Esophagus mucosa (tissue), 1 donor: ENCODE results near the gene MAP3K5. TPM values are rescaled to one million over a fixed set of nuclear protein-coding genes. Genes with fewer than 3 reads are reported as not detected.

Experiments
- ATAC-seq: fragments of 200-7000 bp; cut with Tn5 transposase; one replicate; pipeline ENCODE4 v1.9.1; 2020
- total RNA-seq: library from RNA; stranded (reverse); gene quantifications from one replicate; pipeline ENCODE4 v1.2.4, GENCODE V29; 2023
- donor health status: DM: yes; HTN: yes; CAD: no.

MAP3K5 gene
- total RNA-seq, 1 donor from 2014 or later = 14.5 TPM

DNA sequence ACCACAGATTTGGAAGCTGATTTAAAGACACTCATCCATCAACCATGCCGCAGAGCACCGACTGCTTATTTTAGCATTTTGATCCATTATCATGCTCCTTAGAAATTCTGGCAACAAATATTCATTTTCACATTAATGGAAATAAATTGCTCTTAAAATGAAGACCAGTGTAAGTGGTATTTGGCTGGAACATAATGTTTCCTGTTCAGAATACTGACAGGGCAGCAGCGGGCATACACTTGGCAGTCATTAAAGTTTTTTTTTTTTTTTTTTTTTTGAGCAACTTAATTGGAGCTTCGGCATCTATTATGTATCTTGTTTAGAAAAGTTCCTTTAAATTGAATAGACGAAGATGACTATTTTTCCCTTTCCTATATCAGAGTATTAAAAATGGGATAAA is 47.4 kb downstream of the MAP3K5 start:
- ATAC-seq = no peak

DNA sequence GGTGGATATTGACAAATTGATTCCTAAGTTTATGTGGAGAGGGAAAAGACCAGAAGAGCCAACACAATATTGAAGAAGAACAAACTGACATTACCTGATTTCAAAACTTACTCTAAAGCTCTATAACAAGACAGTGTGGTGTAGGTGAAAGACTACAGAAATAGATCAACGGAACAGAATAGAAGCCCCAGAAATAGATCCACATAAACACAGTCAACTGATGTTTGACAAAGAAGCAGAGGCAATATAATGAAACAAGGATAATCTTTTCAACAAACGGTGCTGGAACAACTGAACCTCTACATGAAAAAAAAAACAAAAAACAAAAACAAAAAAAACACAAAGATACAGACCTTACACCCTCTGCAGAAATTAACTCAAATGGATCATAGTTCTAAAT is 50.2 kb downstream of the MAP3K5 start:
- ATAC-seq = no peak

DNA sequence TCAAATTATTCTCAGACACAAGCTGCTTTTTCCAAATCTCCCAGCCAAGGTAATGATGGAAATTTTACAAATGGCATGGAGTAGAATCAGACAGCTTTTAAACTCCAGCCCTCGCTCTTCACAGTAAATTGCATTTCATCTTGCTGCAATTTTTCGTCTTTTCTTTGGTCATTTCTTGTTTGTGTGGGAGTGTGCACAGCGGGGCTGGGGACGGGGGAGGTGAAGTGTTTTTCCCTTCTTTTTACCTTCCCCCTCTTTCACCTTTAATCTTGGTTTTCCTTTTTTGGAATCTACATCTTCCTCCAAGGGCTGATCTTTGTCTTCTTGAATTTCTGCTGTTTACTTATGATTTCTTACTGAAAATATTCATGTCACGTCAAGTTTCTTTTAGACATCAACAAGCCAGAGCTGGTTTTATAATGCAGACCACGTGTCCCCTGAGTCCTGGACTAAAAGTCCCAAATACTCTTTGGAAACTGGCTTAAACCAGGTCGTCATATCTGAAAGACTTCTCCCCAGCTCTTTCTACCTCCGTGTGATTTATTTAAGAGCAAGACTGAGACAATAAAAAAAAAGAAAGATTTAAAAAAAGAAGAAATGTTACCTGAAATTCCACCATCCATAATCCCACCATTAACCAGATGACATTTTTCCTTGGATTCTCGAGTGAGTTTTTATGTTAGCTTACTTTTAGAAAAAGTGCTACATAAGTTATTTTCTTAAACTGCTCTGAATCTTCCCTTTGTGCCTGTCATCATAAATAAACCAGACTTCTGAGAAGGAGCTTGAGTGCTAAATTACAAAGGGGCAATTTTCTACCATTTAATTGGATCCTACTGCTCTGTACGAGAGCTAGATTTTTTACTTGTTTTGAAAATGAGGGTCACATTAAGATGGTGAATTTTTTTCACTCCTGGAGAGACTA is 52.0 kb downstream of the MAP3K5 start:
- no peak for ATAC-seq

DNA sequence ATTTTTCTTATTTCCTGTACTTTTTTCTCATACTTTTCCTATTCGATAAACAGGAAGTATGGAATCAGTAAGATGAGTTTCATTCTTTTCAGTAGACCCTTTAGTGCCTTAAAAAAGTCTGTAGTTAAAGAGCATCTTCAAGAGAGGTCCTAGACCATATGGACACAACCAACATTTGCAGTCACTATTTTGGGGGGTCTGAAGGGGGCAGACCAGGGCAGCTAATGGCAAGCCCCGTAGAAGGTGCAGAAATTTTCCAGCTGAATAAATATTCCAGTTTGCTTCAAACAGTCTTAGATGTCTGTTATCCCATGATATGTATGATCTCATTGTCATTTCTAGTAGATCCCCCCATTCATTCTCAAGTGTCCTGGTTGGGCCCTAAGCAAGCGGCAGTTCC is 52.8 kb downstream of the MAP3K5 start:
- no peak for ATAC-seq

DNA sequence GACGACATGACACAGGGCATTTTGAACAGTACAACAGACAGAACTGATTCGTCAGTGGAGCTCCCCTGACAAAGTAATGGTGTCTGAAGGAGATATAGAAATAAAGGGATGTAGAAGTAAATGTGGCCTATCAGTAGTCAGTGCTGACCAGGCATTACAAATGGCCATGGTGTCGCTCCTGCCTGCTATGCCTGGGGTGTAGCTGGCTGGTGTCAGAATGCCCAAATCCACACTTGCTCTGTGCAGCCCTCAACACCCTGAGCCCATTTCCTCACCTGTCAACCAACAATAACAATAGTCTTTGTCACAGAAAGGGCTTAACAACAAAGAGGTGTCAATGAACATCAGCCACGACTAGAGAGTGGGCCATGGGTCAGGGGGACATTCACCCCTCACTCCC is 53.2 kb downstream of the MAP3K5 start:
- ATAC-seq = no peak

DNA sequence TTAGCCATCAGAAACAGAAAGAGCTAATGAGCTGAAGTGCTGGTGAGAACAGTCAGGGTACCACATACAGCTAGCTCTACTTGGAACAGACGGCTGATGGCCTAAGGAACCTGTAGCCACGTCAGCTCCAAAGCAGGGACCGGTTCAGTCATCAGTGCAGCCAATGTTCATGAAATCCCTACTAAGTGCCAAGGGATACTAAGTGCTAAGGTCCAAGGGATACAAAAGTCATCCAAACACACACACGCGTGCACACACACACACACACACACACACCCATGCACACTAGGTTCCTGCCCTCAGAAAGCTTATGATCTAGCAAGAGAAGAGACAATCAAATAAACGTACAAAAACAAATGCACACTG is 53.6 kb downstream of the MAP3K5 start:
- no peak for ATAC-seq

DNA sequence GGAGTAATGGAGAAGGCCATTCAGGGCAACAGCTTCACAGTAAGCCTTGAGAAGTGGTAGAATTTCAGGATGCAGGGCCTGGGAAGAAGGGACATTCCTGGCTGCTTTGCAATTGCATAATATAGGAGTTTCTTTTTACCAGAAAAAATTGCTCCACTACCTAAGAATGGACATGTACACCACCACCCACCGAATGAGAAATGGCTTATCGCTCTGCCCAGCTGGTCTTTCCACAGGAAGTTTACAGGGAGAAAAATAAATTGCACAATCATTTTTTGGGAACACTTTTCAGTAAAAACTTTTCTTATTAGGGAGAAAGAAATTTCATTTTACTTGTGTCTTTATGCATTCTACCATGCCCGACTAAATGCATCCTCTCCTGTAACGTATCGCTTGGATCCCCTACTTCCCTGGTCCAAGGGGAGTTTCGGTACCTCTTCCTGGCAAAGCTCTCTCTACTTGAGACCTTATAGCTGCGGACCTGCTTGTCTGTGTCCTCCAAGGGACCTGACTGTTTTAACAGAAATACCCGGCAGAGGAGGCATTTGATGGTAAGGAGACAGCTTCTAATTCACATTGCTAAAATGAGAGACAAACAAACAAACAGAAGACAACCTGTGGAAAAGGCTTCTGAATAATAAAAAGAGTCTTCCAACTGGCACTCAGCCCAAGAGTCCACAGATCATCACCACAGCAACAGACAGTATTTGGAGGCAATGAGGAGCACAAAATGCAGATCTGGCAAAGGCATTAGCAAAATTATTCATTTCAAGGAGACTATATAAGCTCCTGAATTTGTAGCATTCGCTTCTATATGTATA is 54.2 kb downstream of the MAP3K5 start:
- no peak for ATAC-seq

DNA sequence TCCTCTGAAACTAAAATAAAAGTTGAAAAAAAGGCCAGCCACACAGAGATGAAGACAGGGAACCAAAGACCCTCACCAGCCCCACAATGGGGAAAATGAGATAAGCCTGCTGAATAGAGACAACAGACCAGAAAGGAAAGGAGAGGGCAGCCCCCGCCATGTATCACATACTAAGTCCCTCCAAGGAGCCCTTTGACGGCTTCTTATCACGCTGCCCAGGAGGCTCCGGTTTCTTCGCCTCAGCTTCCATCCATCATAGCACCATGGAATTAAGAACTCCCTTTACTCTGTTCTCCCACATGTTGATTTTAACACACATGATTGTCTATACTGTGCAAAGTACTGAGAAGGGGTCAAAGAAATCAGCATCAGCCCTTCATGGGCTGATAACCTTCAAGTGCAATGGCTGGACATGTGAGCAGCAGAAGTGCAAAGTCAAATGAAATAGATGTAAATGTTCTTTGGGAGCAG is 54.9 kb downstream of the MAP3K5 start:
- ATAC-seq = no peak

DNA sequence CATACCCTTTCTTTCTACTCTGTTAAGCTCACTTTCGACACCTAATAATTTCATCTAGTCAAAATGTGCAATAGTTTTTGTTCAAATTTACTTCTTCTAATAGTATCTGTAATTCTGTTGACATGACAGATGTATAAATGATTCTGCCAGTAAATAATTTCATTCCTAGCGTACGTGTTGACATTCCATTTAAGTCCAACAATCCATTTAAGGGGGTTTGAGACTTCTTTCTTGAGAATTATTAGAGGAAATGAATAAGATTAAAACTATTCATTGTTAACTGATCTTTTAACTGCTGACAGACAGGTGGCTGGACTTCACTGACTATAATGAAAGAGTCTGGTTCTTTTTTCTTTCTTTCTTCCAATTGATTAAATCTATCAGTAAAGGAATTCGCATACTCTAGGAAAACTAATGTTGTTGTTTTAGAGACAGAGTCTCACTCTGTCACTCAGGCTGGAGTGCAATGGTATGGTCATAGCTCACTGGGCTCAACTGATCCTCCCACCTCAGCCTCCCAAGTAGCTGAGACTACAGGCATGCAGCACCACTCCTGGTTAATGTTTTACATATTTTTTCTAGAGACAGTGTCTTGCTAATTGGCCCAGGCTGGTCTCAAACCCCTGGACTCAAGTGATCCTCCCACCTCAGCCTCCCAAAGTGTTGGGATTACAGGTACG is 55.9 kb downstream of the MAP3K5 start:
- no peak for ATAC-seq

DNA sequence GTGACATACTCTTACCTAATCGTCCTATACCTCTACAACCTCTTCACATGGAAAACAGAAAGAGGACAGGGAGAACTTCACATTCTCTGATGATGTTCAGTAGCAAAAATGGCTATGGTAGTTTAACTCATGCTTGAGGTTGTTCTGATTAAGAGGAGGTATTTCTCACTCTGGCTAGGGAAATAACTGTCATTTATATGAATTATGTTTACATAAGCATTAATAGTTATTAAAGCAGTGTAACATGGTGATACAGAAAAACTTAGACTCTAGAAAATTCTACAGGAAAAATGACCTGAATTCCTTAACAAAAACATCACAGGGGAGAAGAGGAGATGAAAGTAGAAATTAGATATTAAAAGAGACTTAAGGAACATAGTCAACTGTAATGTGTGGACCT is 57.3 kb downstream of the MAP3K5 start:
- ATAC-seq = no peak

DNA sequence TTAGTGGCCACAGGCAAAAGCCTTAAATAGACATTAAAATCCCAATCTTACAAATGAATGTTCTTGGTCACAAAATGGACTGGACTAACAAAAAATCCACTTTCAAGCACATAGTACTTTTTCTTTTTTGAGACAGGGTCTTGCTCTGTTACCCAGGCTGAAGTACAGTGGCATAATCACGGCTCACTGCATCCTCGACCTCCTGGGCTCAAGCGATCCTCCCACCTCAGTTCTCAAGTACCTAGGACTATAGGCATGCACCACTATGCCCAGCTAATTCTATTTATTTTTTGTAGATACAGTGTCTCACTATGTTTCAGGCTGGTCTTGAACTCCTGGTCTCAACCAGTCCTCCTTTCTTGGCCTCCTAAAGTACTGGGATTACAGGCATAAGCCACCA is 59.4 kb downstream of the MAP3K5 start:
- ATAC-seq = no peak

DNA sequence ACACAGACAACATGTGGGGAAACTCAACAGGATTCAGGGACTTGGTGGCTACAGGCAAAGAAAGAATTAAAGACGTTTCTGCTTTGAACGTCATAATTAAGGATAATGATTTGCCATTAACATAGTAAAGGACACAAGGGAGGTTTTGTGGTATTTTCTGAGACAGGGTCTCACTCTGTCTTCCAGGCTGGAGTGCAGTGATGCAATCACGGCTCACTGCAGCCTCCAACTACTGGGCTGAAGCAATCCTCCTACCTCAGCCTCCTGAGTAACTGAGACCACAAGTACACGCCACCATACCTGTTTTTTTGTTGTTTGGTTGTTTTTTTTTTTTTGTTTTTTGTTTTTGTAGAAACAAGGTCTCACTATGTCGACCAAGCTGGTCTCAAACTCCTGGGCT is 62.4 kb downstream of the MAP3K5 start:
- no peak for ATAC-seq

DNA sequence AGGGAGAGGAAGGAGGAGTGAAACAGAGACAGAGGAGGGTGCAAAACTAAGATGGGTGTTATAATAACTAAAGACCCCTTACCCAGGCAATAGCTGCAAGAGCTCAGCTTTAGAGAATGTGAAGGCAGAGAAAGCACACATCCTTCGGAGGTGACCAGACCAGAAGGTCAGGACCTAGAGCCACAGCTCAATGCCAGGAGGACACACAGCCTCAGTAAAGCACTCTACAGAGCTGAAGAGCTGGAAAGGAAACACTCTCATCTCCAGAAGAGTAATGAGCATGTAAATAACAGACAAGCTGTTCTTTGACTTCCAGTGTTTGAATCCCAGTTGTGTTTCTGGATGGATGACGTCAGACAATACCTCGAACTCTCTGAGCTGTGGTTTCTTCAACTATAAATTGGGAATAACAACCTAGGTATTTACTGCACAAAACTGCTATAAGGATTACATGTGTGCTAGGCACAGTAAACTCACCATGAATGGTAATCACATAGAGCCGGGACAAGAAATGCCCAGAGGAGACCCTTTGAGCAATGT is 63.2 kb downstream of the MAP3K5 start:
- ATAC-seq = no peak

DNA sequence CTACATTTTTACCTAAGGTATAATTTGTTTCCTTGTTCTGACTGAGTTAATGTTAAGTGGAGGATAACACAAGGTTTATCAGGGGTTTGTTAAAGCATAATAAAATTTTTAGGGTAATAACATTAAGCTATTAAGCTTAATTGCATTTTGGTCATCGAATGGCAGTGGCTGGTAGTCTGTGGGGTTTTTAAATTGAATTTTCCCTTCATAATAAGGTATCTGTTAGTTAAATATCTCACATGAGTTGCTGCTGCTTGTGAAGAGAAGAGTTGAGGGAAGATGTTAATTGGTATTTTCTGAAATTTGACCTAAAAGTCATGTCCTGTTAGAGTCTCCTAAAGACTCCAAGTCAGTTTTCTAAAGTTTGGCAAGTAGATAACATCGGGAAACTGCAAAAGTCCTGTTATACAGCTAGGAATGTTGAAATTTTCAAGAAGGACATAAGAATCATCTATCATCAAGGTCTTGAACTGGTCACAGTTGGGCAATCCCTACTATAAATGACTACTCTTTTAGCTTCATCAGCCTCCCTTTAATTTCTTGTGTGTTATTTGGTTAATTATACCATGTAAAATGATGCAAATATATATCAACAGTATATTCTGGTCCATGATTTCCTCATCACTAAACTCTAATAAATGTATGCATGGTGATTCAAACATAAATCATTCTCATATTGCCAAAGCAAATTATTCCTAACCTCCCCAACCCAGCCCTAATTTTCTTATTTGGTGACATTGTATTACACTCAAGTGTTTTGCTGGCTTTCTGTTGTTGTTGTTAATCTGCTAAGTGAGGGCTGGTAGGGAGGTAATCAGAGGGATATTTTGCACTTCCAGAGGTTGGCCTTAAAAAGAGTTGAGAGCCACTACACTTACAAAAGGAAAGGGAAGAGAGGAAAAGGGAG is 64.0 kb downstream of the MAP3K5 start:
- ATAC-seq = no peak

DNA sequence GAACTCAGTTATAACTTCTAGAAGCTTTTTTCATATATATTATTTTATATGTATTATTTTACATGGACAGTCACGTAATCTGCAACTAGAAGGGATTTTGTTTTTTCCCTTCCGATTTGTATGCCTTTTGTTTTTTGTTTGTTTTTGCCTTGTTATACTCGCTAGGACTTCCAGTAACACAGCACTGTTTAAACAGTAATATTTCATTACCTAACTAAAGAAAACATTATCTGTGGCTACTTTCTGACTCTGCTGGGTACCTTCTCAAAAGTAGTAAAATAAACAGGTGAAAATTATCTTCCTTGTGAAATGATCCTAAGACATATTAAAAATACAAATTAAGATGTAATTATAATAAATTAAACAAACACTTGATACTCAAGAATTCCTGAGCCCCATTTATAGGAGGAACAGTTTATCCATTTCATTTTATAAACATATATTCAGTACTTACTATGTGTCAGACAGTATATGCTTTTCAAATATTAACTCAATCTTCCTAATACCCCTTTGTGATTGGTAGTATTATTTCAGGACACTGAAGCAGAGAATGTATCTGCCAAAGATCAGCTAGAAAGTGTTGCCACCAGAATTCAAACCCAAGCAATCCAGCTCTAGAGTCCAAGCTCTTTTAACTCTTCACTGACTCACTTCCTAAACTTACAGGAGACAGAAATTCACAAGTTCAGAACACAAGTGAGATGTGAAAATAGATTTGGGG is 65.3 kb downstream of the MAP3K5 start:
- no peak for ATAC-seq

DNA sequence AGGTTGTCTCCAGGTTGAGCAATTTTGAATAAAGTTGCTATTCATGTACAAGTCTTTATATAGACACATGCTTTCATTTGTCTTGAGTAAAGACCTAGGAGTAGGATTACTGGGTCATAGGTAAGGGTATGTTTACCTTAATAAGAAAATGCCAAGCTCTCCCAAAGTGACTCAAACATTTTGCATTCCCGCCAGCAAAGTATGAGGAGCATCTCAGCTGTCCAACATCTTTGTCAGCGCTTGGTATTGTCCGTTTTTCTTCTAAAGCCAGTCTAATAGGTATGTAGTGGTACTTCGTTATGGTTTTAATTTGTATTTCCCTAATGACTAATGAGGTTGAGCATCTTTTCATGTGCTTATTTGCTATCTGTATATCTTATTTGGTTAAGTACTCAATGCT is 67.2 kb downstream of the MAP3K5 start:
- ATAC-seq = no peak

DNA sequence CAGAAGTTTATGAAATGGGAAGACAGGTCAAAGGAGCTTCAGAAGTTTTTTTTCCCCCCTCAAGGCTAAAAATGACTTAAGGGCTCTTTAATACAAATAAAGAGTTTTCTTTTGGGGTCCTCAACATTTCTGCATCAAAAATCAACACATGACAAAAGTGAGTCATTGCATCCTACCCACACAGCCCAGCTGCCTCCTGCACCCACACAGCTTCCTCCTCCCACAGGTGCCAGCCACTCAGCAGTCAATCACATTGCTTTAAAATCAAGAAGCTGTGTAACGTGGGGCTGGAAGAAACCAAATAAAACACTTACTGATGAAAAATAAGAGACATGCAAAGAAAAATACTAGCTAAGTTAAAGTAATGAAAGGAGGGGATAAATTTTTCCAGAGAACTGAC is 68.5 kb downstream of the MAP3K5 start:
- no peak for ATAC-seq

DNA sequence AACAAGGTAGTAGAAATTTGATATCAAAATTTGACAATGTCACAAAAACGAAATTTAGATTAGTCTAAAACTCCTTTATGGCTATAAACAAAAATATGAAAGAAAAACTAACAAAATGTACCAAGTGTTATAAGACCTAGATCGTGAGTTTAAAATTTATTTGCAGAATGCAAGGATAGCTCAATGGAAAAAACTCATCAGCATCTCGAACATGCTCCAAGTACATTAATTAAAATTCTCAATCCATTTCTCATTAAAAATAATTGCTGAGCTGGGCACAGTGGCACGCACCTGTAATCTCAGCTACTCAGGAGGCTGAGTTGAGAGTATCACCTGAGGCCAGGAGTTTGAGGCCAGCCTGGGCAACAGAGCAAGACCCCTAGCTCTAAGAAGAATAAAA is 70.8 kb downstream of the MAP3K5 start:
- ATAC-seq = no peak

DNA sequence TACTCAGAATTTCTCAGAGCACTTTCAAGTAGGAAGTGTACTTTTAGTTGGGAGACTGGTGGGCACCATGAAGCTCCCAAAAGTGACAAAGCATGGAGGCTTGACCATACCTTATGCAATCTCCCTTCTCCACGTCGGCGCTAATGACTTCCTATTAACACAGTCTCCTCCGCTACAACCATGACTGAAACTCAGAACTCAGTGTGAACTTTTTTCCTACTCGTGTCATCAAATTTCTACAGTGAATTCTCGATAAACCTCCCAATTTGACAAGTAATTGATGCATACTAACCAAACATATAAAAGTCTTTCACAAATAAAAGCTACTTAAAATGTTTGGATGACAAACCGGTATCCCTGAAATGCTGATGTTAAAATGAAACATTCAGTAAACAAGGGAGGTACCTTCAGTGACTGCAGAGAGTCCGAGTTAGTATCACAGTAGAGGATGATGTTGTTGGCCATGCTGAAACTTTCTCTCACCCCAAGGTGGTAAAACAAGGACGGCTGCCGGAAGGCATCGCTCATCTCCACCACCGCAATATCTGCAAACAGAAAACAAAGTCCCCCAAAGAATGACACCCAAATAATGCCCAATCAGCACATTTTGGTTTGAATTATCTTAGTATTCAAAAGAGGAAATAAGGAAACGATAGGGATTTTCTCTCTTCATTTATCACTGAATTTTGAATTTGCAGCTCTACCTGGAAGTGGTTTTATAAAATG is 72.1 kb downstream of the MAP3K5 start:
- no peak for ATAC-seq

DNA sequence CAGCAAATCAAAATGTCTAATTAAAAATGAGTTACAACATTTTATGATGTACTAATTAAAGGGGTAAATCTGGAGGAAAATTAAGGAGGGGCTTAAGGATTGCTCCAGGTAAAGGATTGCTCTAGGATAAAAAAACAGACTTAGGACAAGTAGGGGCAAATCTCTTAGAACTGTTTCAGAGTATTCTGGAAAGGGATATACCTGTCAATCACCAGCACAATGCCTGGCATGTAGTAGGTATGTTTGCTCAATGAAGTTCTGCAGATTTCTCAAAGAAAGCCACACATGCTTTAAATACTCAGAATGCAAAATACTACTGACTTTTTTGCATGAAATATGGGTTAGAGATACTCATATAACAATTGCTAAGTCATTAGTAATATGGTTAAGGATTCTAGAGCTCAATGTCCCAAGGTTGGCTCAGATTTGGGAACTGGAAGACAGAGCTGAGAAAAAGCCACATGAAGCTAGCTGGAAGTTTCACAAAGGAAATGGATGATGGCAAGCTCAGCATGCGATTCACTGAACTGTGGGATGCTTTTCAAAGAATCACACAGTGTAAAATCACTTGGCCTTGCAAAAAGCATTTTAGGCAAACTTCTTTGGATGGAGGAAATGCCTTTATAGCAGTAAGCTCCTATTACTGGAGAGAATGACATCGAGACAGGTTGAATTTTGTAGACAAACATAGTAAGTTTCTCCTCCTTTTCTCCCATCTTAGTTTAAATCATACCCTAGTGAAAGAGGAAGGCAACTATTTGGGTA is 72.8 kb downstream of the MAP3K5 start:
- ATAC-seq = no peak
